ENCODE data around the gene TMEM63A. TPM values are rescaled to one million over a fixed set of nuclear protein-coding genes. Genes with fewer than 3 reads are reported as not detected.

TMEM63A gene
- total RNA-seq, 1 donor from 2014 or later = 41.3 TPM

- no peak overlapping the region for H3K27ac ChIP-seq
- H3K36me3 ChIP-seq = no peaks in the 10 kb centered on the region
- TF ChIP-seq CTCF (IDR thresholded peaks at IDR 0.05) = no peak
- intact Hi-C loops (cut with DNase I) = no loop called here
- H3K4me3 ChIP-seq = no peak overlapping the region
- H3K9me3 ChIP-seq = no peaks in the 10 kb centered on the region
- no peak for DNase-seq (ENCODE audit: low spot score in 2 of 2)
- H3K27me3 ChIP-seq = no peaks in the 10 kb centered on the region
- peaks cover 5 to 10% of the 10 kb centered on the region in 2 donors for H3K4me1 ChIP-seq
Observed at GRCh38 chr1:225885336-225885735, 3.2 kb upstream of the TMEM63A start.

- H3K4me1 ChIP-seq = peaks cover 15 to 25% of the 10 kb centered on the region in 2 donors
- intact Hi-C loops (cut with DNase I) = loop anchor here (2.0 to 5.0 kb wide), 3 partner anchors 27 to 179 kb away; partner anchors contain the start of gene H3-3A
- no peaks in the 10 kb centered on the region for H3K27me3 ChIP-seq
- TF ChIP-seq CTCF (IDR thresholded peaks at IDR 0.05) = no peak
- H3K27ac ChIP-seq = peak overlapping the region in 1 of 2 donors; percentile 90
- no peaks in the 10 kb centered on the region for H3K9me3 ChIP-seq
- no peak for DNase-seq (ENCODE audit: low spot score in 2 of 2)
- peak overlapping the region; percentile 57 to 90 for H3K4me3 ChIP-seq
- no peaks in the 10 kb centered on the region for H3K36me3 ChIP-seq
Observed at GRCh38 chr1:225883616-225884265, 1.6 kb upstream of the TMEM63A start.

- no peaks in the 10 kb centered on the region for H3K36me3 ChIP-seq
- no peaks in the 10 kb centered on the region for H3K27me3 ChIP-seq
- peak overlapping the region; percentile 87 to 90 for H3K27ac ChIP-seq
- peak in 1 of 2 donors; percentile 78 for DNase-seq (ENCODE audit: low spot score in 2 of 2)
- intact Hi-C loops (cut with DNase I) = loop anchor here (2.0 to 5.0 kb wide), 3 partner anchors 28 to 179 kb away; partner anchors contain the start of gene H3-3A
- H3K4me1 ChIP-seq = peaks cover 18 to 33% of the 10 kb centered on the region in 2 donors
- TF ChIP-seq CTCF (IDR thresholded peaks at IDR 0.05) = no peak
- peak overlapping the region; percentile 57 to 90 for H3K4me3 ChIP-seq
- H3K9me3 ChIP-seq = no peaks in the 10 kb centered on the region
Observed at GRCh38 chr1:225882694-225883615, 775 bp upstream of the TMEM63A start.

- H3K4me3 ChIP-seq = peak overlapping the region; percentile 57 to 90
- intact Hi-C loops (cut with DNase I) = loop anchor here (2.0 to 5.0 kb wide), 3 partner anchors 17 to 181 kb away; partner anchors contain the start of gene H3-3A
- H3K9me3 ChIP-seq = no peaks in the 10 kb centered on the region
- no peaks in the 10 kb centered on the region for H3K27me3 ChIP-seq
- peaks cover 0 to 1% of the 10 kb centered on the region in 2 donors for H3K36me3 ChIP-seq
- peak in 1 of 2 donors; percentile 78 for DNase-seq (ENCODE audit: low spot score in 2 of 2)
- no peak for TF ChIP-seq CTCF (IDR thresholded peaks at IDR 0.05)
- peaks cover 25 to 46% of the 10 kb centered on the region in 2 donors for H3K4me1 ChIP-seq
- H3K27ac ChIP-seq = peak overlapping the region; percentile 87 to 90
Observed at GRCh38 chr1:225881081-225881958, 860 bp downstream of the TMEM63A start.

GRCh38 chr1:225880636-225881035 lies 1.5 kb downstream of the TMEM63A start:
- Histone ChIP-seq H3K4me3 (peak overlapping the region; percentile 57 to 90), H3K36me3 (peaks cover under 1 to 6% of the 10 kb centered on the region in 2 donors), H3K4me1 (peaks cover 25 to 46% of the 10 kb centered on the region in 2 donors), H3K9me3 (no peaks in the 10 kb centered on the region), H3K27me3 (no peaks in the 10 kb centered on the region), H3K27ac (peak overlapping the region; percentile 87 to 90)
- no peak for DNase-seq (ENCODE audit: low spot score in 2 of 2)
- intact Hi-C loops (cut with DNase I) = loop anchor here (2.0 to 5.0 kb wide), 3 partner anchors 16 to 182 kb away; partner anchors contain the start of gene H3-3A
- no peak for TF ChIP-seq CTCF (IDR thresholded peaks at IDR 0.05)
